HG02981 (cell line): ENCODE data around the gene MIGA1.
A peak's percentile ranks its signal among the peaks of the same experiment; 100 is the strongest.
"Not testable (repeated sequence)": the region's sequence is repeated elsewhere in the genome, so short reads cannot be mapped to it uniquely, and the experiment has no call there.

Source experiments
- ATAC-seq: cut with Tn5 transposase; IDR thresholded peaks from one replicate; pipeline ENCODE4 v1.9.1; 2021; ENCODE audit warnings: mild to moderate bottlenecking, moderate library complexity; ENCODE audit not compliant: unreplicated experiment

The MIGA1 gene, protein sequence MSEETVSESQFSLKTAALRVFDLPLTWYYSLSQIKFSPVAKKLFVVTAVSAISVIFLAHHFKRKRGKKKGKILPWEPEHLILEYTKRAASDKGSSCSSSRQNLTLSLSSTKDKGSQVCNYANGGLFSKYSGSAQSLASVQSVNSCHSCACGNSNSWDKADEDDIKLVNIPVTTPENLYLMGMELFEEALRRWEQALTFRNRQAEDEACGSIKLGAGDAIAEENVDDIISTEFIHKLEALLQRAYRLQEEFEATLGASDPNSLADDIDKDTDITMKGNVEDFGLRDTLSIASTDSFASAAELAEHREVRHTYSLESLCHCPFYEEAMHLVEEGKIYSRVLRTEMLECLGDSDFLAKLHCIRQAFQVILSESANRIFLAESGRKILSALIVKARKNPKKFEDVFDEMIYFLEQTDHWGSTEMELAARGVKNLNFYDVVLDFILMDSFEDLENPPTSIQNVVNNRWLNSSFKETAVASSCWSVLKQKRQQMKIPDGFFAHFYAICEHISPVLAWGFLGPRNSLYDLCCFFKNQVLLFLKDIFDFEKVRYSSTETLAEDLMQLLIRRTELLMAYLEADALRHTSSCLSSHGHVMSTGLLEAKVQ

DNA sequence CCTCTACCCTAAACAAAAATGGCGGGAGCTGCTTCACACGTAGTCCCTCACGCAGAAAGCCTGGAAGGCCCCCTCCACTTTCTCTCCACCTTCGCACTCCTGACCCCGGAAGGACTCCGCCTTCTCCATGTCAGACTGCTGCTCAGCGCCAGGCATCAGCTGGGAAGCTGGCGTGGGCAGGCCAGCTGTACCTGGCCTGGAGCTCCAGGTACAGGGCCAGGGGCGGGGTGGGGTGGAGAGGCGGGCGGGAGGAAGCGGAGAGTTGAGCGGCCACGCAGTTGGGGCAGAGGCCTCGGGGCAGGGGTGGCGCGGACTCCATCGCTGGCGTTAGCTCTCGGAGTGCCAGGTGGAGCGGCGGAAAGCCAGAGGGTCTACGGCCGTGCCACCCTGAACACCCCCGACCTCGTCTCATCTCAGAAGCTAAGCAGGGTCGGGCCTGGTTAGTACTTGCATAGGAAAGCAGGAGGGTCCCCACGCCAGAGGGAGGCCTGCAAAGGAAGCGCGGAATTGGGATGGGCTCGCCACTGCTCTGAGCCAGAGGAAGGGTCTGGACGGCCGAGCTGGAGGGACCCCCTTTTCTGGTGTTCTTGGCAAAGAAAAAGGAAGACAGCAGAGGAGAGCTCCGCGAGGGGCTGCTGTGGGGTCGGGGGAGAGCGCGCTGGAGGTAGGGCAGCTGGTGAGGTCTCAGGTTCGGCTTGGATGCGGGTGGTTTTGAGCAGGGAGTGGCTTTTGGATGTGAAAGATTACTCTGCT, at the start of gene MIGA1:
MIGA1 (plus strand) TSS at position 121 of the 753 bp plus-strand sequence. CDS start 3,604 bp downstream, outside the sequence.
- ATAC-seq, result peak; percentile 90

DNA sequence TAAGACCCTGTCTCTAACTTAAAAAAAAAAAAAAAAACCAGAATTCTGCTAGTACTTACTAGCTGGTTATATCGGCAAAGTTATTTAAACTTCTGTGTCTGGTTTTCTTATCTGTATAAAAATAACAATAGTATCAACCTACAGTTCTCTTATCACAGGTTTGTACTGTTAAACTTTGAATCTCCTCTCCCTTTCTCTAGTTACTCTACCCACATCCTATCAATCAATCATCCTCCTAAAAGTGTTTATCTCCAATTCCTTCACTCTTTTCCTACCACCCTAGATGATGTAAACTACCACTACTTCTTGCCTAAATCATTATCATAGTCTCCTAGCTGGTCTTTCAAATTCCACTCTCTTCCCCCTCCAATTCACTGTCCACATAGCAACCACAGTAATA, 47.4 kb upstream of the MIGA1 start:
- no peak for ATAC-seq

DNA sequence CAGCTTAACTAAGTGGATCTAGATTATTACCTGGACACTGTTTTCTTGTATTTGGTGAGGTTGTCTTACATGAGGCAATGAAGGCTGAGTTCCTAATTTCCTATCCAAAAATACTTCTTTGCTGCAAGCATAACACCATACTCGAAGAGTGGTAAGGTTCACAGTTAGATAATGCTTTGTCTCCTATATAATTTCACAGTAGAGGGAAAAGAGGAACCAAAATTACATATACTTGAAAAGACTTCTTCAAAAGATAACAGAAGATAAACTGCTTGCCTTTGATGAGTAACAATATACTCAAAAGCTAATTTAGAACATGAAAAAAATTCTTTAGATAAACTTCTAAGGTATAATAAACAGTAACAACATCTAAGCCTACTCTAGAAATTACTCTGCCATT, 40.2 kb upstream of the MIGA1 start:
- ATAC-seq, result no peak

DNA sequence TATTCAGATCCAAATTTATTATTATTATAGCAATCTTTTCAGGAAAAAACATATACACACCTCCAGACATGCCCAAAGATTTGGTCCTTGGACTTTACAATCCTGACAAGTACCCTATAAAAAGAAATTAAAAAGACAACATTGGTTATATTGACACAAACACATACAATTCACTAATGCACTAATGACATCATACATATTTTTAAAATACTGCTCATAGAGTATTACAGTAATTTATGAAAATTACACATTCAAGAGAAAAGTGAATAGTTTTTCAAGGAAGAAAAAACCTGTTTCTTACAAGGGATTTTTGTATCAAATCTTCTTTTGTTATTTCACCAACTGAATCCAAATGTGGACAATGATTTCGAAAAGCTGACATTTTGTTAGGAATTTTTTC, 38.1 kb upstream of the MIGA1 start:
- ATAC-seq, result no peak

DNA sequence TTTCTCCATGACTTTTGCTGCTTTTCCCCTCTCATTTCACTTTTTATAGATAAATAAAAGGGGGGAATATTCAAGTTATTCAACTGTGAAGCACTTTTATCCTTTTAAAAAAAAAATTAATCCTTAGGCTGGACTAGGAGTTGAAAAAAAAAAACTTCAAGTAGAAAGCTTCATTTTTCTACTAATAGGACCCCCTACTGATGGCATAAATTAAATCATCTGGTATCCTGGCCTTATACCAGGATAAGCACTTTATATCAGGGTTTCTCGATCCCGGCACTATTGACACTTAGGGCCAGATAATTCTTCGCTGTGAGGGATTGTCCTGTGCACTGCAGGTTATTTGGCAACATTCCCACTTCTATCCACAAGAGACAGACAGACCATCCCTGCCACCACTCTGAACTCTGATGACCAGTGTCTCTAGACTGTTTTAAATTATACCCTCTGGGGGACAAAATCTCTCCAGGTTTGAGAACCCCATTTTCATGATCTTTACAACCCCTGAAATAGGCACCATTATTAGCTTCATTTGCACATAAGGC, 37.4 kb upstream of the MIGA1 start:
- ATAC-seq, result no peak

DNA sequence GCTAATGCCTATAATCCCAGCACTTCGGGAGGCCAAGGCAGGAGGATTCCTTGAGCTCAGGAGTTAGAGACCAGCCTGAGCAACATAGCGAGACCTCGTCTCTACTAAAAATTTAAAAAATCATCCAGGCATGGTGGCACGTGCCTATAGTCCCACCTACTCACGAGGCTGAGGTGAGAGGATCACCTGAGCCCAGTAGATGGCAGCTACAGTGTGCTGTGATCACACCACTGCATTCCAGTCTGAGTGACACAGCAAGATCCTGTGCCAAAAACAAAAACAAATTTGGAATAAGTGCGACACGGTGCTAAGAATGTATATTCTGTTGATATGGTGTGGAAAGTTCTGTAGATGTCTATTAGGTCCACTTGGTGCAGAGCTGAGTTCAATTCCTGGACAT, 34.9 kb upstream of the MIGA1 start:
- ATAC-seq, result no peak

DNA sequence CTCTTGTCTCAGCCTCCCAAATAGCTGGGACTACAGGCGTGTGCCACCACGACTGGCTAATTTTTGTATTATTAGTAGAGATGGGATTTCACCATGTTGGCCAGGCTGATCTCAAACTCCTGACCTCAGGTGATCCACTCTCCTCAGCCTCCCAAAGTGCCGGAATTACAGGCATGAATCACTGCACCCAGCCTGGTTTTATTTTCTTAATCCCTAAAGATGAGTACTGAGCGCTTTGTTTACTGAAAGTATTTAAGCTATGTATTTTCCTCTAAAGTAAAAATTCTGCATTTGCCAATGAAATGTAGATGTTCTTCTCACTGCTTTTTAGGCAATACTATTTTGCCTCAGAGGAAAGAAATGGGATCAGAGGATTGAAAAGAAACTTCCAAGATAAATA, 30.0 kb upstream of the MIGA1 start:
- not testable (repeated sequence) for ATAC-seq

DNA sequence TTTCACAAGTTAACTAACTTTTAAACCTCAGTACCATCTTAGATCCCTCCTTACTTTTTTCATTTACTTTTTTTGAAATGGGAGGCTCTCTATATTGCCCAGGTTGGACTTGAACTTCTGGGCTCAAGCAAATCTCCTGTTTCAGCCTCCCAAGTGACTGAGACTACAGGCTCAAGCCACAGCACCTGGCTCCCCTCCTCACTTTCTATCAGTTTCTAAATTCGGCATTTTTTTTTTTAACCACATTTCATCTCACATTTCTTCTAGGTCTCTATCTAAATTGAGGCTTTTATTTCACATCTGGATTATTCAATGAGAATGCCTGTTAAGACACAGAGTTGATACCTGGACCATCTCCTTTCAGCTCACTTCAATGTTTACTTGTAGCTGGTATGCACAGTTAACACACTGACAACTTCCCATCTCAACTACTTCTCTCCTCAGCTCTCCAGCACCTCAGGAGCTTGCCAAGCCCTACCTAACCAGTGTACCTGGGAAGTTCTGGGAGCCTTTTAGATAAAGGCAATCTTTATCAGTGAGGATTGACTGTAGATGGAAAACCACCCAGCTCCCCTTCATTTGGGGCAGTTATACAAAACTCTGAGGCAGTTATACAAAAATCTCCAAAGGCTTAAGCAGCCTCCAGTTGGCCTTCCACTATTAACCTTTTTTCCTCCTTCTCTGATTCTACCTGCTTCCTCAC, 23.2 kb upstream of the MIGA1 start:
- ATAC-seq, result no peak

DNA sequence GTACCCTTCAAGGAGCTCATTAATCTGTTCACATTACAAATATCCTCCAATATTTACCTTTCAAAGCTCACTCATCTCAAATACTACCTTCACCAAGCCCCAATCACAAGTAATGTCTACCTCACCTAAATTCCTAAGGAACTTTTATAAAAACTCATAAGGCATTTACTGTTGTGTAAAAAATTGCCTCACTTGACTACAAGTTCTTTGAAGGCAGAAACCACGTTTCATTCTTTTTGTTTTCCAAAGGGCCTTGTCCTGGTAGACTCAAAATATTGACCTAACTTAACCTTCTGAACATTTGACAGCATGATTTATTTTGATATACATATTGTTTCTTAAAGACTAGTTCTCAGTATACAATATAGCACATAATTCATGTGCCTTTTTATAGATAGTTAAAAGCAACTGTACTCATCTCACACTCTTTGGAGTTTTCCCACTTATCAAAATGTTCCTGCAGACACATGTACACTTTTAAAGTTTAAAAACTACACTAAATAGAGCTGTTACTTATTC, 22.3 kb upstream of the MIGA1 start:
- ATAC-seq, result no peak

DNA sequence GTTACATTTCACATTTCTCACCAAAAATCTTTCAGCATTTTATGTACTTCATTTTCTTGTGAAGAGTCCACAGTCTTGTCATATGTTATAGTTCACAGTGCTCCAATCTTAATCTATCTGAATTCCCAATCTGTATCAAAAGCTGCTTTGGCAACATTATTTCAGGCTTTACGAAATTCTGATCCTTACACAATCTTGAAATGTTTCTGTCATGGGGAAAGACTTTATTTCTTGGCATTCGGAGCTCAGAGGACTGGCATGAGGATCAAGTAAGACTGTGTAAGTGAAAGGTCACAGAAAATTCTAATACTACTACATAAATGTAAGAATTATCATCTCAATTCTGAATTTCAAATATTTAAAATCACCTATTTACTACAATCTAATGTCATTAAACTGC, 21.8 kb upstream of the MIGA1 start:
- ATAC-seq, result no peak

DNA sequence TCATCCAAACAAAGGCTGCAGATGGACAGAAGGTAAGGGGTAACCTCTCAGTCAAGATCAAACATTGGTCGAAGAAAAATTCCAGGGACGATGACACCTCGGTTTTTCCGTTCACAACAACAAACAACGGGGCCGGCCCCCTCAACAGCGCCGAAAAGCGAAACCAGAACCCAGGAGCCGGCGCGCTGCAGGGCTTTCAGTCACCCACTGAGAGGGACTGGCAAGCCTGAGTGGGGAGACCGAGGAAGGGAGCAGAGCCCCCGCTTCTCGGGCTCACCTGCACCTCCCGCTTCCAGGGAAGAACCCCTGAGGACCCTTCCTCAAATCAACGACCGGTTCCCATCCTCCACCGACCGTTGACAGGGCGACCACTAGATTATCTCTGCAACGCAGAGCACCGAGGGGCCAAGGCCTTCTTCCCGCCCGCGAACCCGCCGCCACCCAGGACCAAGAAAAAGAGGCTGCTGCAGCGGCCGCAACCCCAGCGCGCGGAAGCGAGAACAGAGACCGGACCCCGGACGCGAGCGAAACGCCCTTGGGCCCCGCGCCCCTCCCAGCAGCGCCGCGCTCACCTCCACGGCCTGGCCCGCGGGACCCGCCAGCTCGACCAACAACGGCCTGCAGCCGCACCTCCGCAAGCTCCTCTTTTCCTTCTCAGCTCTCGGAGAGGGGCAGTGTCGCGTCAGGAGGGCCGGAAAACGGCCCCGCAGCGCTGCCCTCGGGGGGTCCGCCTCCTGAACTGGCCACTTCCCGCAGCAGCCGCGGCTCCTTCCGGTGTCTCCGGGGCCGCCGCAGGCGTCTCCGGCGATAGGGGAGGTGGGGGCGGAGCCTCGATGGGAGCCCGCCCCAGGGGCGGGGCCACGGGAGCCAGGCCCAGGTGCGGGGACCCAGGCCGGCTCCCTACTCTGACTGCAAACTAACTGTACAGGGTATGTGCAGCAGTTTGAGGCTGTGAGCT, 20.1 kb upstream of the MIGA1 start, which contains the start of gene USP33:
USP33 (minus strand) TSS at position 782 of the 958 bp plus-strand sequence. CDS start 18,155 bp downstream, outside the sequence.
- peak; percentile 96 for ATAC-seq

DNA sequence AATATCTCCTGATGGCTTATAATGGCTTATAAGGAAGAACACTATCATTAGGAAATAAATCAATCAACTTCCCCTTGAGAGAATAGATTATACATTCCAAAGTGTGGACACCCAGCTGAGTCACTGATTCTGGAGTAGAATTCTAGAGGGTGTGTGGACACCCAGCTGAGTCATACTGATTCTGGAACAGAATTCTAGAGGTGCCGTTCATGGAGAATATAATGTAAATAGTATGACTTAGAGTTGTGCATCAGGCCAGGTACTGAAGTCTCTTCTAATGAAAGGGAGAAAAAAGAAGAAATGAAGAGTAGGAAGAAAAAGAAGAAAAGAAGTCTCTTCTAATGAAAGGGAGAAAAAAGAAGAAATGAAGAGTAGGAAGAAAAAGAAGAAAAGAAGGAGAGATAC, 17.4 kb upstream of the MIGA1 start:
- no peak for ATAC-seq

DNA sequence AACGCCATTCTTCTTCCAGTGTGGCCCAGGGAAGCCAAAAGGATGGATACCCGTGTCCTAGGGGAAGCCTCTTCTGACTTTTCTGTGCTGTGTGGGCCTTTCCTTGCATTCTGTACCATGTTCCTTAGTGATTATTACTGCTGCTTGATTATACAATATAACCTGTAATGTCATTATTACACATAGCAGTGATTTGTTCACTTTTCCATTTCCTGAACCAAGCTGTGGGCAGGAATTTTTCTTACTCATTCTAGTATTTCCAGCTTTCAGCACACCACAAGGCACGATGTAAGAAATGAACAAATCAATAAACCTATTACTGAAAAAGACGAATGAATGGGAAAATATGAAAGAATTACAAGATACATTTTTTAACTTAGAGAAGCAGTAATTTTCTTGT, 11.4 kb upstream of the MIGA1 start:
- ATAC-seq, result no peak

DNA sequence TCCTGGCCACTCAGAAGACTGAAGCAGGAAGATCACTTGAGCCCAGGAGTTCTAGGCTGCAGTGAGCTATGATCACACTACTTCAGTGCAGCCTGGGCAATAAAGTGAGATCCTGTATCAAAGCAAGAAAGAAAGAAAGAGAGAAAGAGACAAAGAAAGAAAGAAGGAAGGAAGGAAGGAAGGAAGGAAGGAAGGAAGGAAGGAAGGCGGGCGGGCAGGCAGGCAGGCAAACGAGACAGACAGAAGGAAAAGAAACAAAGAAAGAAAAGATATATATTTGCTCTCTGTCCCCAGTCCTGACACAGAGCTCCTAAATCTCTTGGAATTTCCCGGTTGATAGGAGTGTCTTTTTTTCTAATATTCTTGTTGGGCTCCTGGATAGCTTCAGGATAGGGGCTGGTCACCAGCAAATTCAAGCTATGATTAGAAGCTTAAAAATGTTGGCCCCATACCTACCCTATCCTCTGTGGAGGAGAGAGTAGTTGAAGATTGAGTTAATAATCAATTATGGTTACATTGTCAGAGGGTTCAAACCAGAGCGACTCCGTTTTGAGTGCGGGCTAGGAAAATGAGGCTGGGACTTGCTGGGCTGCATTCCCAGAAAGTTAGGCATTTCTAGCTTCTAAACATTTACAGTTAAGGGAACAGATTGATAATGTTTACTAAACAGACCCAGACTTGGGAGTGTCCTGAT, 3.3 kb upstream of the MIGA1 start:
- no peak for ATAC-seq

DNA sequence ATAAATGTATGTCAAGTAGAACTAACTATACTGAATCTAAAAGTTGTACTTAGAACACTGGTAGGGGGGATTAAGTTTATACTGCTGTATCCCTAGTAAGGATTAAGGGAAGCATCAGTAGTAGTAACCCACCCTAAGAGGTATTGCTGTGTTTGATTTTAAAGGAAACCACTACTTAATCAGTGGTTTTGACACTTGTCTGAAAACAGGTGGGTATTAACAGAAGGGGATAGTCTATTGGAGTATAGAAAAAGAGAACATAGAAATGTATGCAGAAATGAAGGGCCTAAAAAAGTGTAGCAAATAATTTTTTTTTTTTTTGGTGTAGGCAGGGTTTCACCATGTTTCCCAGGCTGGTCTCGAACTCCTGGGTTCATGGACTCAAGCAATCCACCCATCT, 2.2 kb downstream of the MIGA1 start:
- ATAC-seq, result no peak

DNA sequence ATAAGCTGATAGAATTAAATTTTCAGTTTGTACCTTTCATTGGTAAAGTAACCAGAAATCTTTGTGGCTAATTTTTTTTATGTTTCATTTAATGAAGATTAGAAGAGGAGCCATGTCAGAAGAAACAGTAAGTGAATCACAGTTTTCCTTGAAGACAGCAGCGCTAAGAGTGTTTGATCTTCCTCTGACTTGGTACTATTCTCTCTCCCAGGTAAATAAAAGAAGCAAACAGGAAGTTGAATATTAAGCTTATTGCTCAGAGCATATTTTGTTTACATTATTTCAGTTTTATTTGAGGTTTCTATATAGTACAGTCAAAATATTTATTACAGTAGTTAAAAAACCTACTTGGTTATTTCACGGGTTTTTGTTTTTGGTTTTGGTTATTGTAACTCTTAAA, 3.7 kb downstream of the MIGA1 start:
- ATAC-seq, result no peak

DNA sequence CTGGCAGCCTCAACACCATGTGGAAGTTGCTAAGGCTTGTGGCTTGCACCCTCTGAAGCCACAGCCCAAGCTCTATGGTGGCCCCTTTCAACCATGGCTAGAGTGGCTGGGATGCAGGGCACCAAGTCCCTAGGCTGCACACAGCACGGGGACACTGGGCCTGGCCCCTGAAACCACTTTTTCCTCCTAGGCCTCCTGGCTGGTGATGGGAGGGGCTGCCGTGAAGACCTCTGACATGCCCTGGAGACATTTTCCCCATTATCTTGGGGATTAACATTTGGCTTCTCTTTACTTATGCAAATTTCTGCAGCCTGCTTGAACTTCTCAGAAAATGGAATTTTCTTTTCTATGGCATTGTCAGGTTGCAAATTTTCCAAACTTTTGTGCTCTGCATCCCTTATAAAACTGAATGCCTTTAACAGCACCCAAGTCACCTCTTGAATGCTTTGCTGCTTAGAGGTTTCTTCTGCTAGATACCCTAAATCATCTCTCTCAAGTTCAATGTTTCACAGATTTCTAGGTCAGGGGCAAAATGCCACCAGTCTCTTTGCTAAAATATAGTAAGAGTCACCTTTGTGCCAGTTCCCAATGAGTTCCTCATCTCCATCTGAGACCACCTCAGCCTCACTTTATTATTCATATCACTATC, 6.8 kb downstream of the MIGA1 start:
- ATAC-seq, result not testable (repeated sequence)

DNA sequence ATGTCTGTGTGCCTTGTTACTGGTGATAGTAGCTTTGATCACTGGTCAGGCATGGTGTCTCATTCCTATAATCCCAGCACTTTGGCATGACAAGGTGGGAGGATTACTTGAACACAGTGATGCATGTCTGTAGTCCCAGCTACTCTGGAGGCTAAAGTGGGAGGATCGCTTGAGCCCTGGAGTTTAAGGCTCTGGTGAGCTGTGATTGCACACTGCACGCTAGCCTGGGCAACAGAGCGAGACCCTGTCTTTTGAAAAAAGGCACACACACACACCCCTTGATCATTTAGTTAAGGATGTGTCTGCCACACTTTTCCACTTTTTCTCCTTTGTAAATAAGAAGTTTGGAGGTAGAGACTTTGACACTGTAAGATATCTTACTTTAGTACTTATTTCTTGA, 15.1 kb downstream of the MIGA1 start:
- no peak for ATAC-seq
